CD4-positive, alpha-beta T cell (primary cell): ENCODE results near the gene TACO1. TPM values are rescaled to one million over a fixed set of nuclear protein-coding genes. Genes with fewer than 3 reads are reported as not detected.

ENCODE experiments used
- ATAC-seq: fragments of 200-7000 bp; cut with Tn5 transposase; one replicate; pipeline ENCODE4 v1.10.0; 2022; ENCODE audit warnings: mild to moderate bottlenecking; ENCODE audit not compliant: poor library complexity
- CTCF ChIA-PET: fragments of 350-600 bp; sonication (Branson Sonifier 250); formaldehyde crosslinking; loops from one replicate; lab custom pipeline; 2021; ENCODE audit warnings: antibody characterized with exemption, inconsistent platforms; lab: Charles Lee
- POLR2A ChIA-PET: fragments of 350-600 bp; sonication (Branson Sonifier 250); formaldehyde crosslinking; loops from one replicate; lab custom pipeline; 2021; ENCODE audit warnings: antibody characterized with exemption, inconsistent platforms; lab: Charles Lee
- DNase-seq, 14 experiments: peaks; one replicate each; pipeline ENCODE4 v3.0.0-alpha.2; 2013 to 2020; ENCODE audit warnings: mixed read lengths in 2 of 14
- H3K27ac ChIP-seq, 2 donors: one replicate each; pipeline versions ENCODE4 v1.5.1 to v1.7.0; 2013; ENCODE audit warnings: low read length in 2 of 2, low read depth in 1 of 2, mild to moderate bottlenecking in 1 of 2
- H3K27me3 ChIP-seq, 2 experiments: 1 replicate in 1 of 2; 2 replicates in 1 of 2; pipeline versions ENCODE4 v1.6.1 to v1.7.0; 2013; ENCODE audit warnings: low read length in 2 of 2, control low read depth in 1 of 2, mild to moderate bottlenecking in 1 of 2, moderate library complexity in 1 of 2; ENCODE audit not compliant: insufficient read depth in 2 of 2, control insufficient read depth in 1 of 2
- H3K36me3 ChIP-seq: one replicate; pipeline ENCODE4 v1.6.1; 2013; ENCODE audit warnings: low read length, control low read depth; ENCODE audit not compliant: insufficient read depth
- H3K4me1 ChIP-seq: one replicate; pipeline ENCODE4 v1.6.1; 2013; ENCODE audit warnings: low read length, control low read depth; ENCODE audit not compliant: insufficient read depth
- H3K4me3 ChIP-seq: one replicate; pipeline ENCODE4 v1.5.1; 2013; ENCODE audit warnings: mild to moderate bottlenecking, low read length, moderate library complexity
- H3K9me3 ChIP-seq, 2 experiments: 1 replicate in 1 of 2; 2 replicates in 1 of 2; pipeline versions ENCODE4 v1.6.1 to v1.7.0; 2013; ENCODE audit warnings: low read length in 2 of 2, mild to moderate bottlenecking in 2 of 2, control low read depth in 1 of 2, moderate library complexity in 1 of 2; ENCODE audit not compliant: control insufficient read depth in 1 of 2, insufficient read depth in 1 of 2
- H3K27ac Mint-ChIP-seq: one replicate; pipeline ENCODE4 v1.8.0; 2020; ENCODE audit warnings: mixed read lengths
- H3K27me3 Mint-ChIP-seq: one replicate; pipeline ENCODE4 v1.8.0; 2021; ENCODE audit warnings: mixed read lengths
- H3K36me3 Mint-ChIP-seq: one replicate; pipeline ENCODE4 v1.8.0; 2021; ENCODE audit warnings: low read depth, mixed read lengths
- H3K4me1 Mint-ChIP-seq: one replicate; pipeline ENCODE4 v1.8.0; 2021; ENCODE audit warnings: low read depth, mixed read lengths
- H3K4me3 Mint-ChIP-seq: one replicate; pipeline ENCODE4 v1.8.0; 2020; ENCODE audit warnings: mild to moderate bottlenecking, mixed read lengths
- H3K9me3 Mint-ChIP-seq: one replicate; pipeline ENCODE4 v1.8.0; 2020; ENCODE audit warnings: mixed read lengths
- intact Hi-C, 2 experiments: fragments of 100-400 bp; cut with DNase I in 1 of 2; cut with micrococcal nuclease in 1 of 2; formaldehyde crosslinking; loops; one replicate each; pipeline versions ENCODE4 v1.15.1 to v1.9.0; 2023 to 2025; cut with DNase I, micrococcal nuclease
- total RNA-seq, 174 experiments: library from RNA in 2 of 174; stranded (reverse) in 2 of 174; gene quantifications; one replicate each; pipeline ENCODE4 v1.2.3 and lab custom pipeline; 2021 to 2026
- TF ChIP-seq, protein P1 (sequence below): fragments of 200-600 bp; IDR thresholded peaks from one replicate; pipeline ENCODE4 v1.8.0; 2022; ENCODE audit warnings: antibody characterized with exemption, mild to moderate bottlenecking

TACO1 gene
- total RNA-seq, 2 experiments from 2014 or later, result 11.3 to 13.2 TPM

DNA sequence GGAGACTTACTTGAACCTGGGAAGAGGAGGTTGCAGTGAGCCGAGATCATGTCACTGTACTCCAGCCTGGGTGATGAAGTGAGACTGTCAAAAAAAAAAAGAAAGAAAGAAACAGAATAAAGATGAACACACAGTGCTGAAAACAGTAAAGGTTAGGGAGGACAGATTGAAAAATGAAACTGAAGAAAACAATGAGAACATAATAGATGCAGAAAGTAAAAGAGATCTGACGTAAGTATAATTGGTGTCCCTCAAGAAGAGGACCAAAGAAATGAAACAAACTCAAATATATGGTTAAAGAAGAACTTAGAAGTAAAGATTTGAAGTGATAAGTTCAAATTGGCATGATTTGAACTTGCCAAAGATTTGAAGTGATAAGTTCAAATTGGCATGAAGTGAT, 43.3 kb upstream of the TACO1 start:
- H3K4me1 Mint-ChIP-seq, result peaks cover 88% of the 10 kb centered on the region
- ChIA-PET CTCF (no interaction called here), POLR2A (interaction anchor here (1.4 kb wide), 1 partner anchor 40 kb away, joined by 3 read pairs; no protein-coding TSS in a partner anchor)
- TF ChIP-seq, protein P1, sequence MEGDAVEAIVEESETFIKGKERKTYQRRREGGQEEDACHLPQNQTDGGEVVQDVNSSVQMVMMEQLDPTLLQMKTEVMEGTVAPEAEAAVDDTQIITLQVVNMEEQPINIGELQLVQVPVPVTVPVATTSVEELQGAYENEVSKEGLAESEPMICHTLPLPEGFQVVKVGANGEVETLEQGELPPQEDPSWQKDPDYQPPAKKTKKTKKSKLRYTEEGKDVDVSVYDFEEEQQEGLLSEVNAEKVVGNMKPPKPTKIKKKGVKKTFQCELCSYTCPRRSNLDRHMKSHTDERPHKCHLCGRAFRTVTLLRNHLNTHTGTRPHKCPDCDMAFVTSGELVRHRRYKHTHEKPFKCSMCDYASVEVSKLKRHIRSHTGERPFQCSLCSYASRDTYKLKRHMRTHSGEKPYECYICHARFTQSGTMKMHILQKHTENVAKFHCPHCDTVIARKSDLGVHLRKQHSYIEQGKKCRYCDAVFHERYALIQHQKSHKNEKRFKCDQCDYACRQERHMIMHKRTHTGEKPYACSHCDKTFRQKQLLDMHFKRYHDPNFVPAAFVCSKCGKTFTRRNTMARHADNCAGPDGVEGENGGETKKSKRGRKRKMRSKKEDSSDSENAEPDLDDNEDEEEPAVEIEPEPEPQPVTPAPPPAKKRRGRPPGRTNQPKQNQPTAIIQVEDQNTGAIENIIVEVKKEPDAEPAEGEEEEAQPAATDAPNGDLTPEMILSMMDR, result no peak
- no peaks in the 10 kb centered on the region for H3K9me3 Mint-ChIP-seq
- no peaks in the 10 kb centered on the region for H3K27me3 Mint-ChIP-seq
- intact Hi-C loops, result loop anchor here in 1 of 2 experiments (10.0 kb wide), 1 partner anchor 593 kb away; the partner anchor contains the start of gene TANC2
- no peak overlapping the region for H3K27ac ChIP-seq
- H3K36me3 Mint-ChIP-seq, result peaks cover 22% of the 10 kb centered on the region
- H3K4me3 ChIP-seq, result no peak overlapping the region
- H3K27ac Mint-ChIP-seq, result no peak overlapping the region
- DNase-seq (no peak), ATAC-seq (no peak)
- H3K4me1 ChIP-seq, result peaks cover 25% of the 10 kb centered on the region
- no peaks in the 10 kb centered on the region for H3K36me3 ChIP-seq
- no peaks in the 10 kb centered on the region for H3K27me3 ChIP-seq
- H3K9me3 ChIP-seq, result no peaks in the 10 kb centered on the region
- no peak overlapping the region for H3K4me3 Mint-ChIP-seq

DNA sequence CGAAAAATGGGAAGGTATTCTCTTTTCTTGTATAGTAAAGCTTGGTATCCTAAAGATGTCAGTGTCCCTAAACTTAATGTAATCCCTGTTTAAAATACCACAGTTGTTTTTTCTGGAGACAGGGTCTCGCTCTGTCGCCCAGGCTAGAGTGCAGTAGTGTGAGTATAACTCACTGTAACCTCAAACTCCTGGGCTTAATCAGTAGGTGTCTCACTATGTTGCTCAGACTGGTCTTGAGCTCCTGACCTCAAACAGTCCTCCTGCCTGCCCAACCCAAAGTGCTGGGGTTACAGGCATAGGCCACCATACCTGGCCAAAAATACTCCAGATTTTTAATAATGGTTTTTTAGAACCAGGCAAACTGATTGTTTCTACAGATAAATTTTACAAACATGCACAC, 42.3 kb upstream of the TACO1 start:
- Mint-ChIP-seq H3K27ac (no peak overlapping the region), H3K36me3 (peaks cover 20% of the 10 kb centered on the region), H3K4me1 (peaks cover 87% of the 10 kb centered on the region), H3K9me3 (no peaks in the 10 kb centered on the region), H3K4me3 (no peak overlapping the region), H3K27me3 (no peaks in the 10 kb centered on the region)
- Histone ChIP-seq H3K27ac (no peak overlapping the region), H3K27me3 (no peaks in the 10 kb centered on the region), H3K9me3 (no peaks in the 10 kb centered on the region), H3K4me1 (peaks cover 23% of the 10 kb centered on the region), H3K4me3 (no peak overlapping the region), H3K36me3 (no peaks in the 10 kb centered on the region)
- DNase-seq, result no peak
- POLR2A ChIA-PET, result no interaction called here
- intact Hi-C loops, result loop anchor here in 1 of 2 experiments (10.0 kb wide), 1 partner anchor 594 kb away; the partner anchor contains the start of gene TANC2
- TF ChIP-seq, protein P1, result no peak
- ATAC-seq, result no peak
- CTCF ChIA-PET, result no interaction called here

DNA sequence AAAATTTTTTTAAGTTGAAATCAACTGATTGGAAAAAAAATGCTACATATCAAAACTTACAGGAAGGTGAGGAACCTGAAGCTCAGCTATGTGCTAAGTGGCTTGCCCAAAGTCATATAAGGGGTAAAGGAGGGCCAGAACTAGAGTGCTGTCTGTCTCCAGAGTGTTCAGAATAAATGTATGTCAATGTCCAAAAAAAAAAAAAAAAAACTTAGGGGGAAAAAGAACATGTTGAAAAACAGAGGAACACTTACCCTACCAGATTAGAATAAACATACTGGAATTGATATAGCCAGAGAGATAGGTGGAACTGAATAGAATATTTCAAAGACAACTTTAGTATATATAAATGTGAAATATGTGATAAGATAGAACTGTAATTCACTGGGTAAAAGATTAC, 38.9 kb upstream of the TACO1 start:
- Mint-ChIP-seq H3K36me3 (peaks cover 5% of the 10 kb centered on the region), H3K9me3 (no peaks in the 10 kb centered on the region), H3K27ac (peak overlapping the region; percentile 24), H3K27me3 (no peaks in the 10 kb centered on the region), H3K4me3 (no peak overlapping the region), H3K4me1 (peaks cover 76% of the 10 kb centered on the region)
- DNase-seq (no peak), ATAC-seq (no peak)
- intact Hi-C loops, result no loop called here
- no peaks in the 10 kb centered on the region for H3K27me3 ChIP-seq
- ChIA-PET CTCF (interaction anchor here (1.0 kb wide), 1 partner anchor 40 kb away, joined by 5 read pairs; no protein-coding TSS in a partner anchor), POLR2A (interaction anchor here (0.7 kb wide), 1 partner anchor 149 kb away, joined by 5 read pairs; no protein-coding TSS in a partner anchor)
- no peaks in the 10 kb centered on the region for H3K9me3 ChIP-seq
- H3K4me1 ChIP-seq, result peaks cover 26% of the 10 kb centered on the region
- TF ChIP-seq, protein P1, result no peak
- H3K4me3 ChIP-seq, result no peak overlapping the region
- H3K36me3 ChIP-seq, result no peaks in the 10 kb centered on the region
- no peak overlapping the region for H3K27ac ChIP-seq
